Stimulated activated CD4-positive, alpha-beta T cell treated with anti-CD3 and anti-CD28 coated beads, TNF-alpha, amount 100 ng/mL, for 4 hours (primary cell): ENCODE results near the gene FAM227A.

Source experiments
- DNase-seq, 3 experiments: peaks; one replicate each; pipeline ENCODE4 v3.0.0-alpha.2; 2020; ENCODE audit warnings: low read depth in 3 of 3

Gene FAM227A

GRCh38 chr22:38656256-38657044, at the start of gene FAM227A, which contains the start of gene CBY1:
Gene FAM227A (minus strand): TSS chr22:38656392. CDS start chr22:38650168, 6,224 bp downstream.
Gene CBY1 (plus strand): TSS chr22:38656638. CDS start chr22:38668055, 11,417 bp downstream.
- peak; percentile 69 to 83 (median 75) for DNase-seq

- peak; percentile 75 to 96 (median 91) for DNase-seq
Measured at GRCh38 chr22:38705235-38706100, 49.3 kb upstream of the FAM227A start, which contains the start of gene GTPBP1. Gene GTPBP1 (plus strand): TSS chr22:38705944. CDS start chr22:38705956, 12 bp downstream.

- DNase-seq, result no peak
Measured at GRCh38 chr22:38704654-38705234, 48.6 kb upstream of the FAM227A start.

GRCh38 chr22:38700789-38701628, 44.8 kb upstream of the FAM227A start, which contains the start of gene JOSD1:
Gene JOSD1 (minus strand): TSS chr22:38700943. CDS start chr22:38699987, 956 bp downstream.
- peak; percentile 94 to 97 (median 95) for DNase-seq

- DNase-seq, result peak in 1 of 3 experiments; percentile 17
Measured at GRCh38 chr22:38700270-38700788, 44.1 kb upstream of the FAM227A start.

GRCh38 chr22:38699784-38700183, 43.6 kb upstream of the FAM227A start:
- DNase-seq, result no peak

GRCh38 chr22:38699143-38699542, 43.0 kb upstream of the FAM227A start:
- no peak for DNase-seq

- DNase-seq, result no peak
Measured at GRCh38 chr22:38698407-38699094, 42.4 kb upstream of the FAM227A start.

- no peak for DNase-seq
Measured at GRCh38 chr22:38697425-38698089, 41.4 kb upstream of the FAM227A start.

- peak in 1 of 3 experiments; percentile 41 for DNase-seq
Measured at GRCh38 chr22:38696606-38697424, 40.6 kb upstream of the FAM227A start.

- no peak for DNase-seq
Measured at GRCh38 chr22:38694940-38695339, 38.7 kb upstream of the FAM227A start.

- DNase-seq, result no peak
Measured at GRCh38 chr22:38694049-38694448, 37.9 kb upstream of the FAM227A start.

GRCh38 chr22:38689651-38690050, 33.5 kb upstream of the FAM227A start:
- DNase-seq, result no peak

- no peak for DNase-seq
Measured at GRCh38 chr22:38685761-38686160, 29.6 kb upstream of the FAM227A start.

GRCh38 chr22:38684895-38685294, 28.7 kb upstream of the FAM227A start:
- DNase-seq, result no peak

- DNase-seq, result peak; percentile 62 to 74 (median 66)
Measured at GRCh38 chr22:38681582-38682335, 25.6 kb upstream of the FAM227A start, which contains the start of gene TOMM22. Gene TOMM22 (plus strand): TSS chr22:38681957. CDS start chr22:38681979, 22 bp downstream.

GRCh38 chr22:38675833-38676232, 19.6 kb upstream of the FAM227A start:
- no peak for DNase-seq

GRCh38 chr22:38674888-38675287, 18.7 kb upstream of the FAM227A start:
- DNase-seq, result no peak
